NCI-H446 (cell line): ENCODE results near the gene UGT2A3.

Experiments used
- DNase-seq, 2 experiments: peaks; one replicate each; lab custom pipeline; 2025; lab: John Stamatoyannopoulos, UW

Gene UGT2A3

DNA sequence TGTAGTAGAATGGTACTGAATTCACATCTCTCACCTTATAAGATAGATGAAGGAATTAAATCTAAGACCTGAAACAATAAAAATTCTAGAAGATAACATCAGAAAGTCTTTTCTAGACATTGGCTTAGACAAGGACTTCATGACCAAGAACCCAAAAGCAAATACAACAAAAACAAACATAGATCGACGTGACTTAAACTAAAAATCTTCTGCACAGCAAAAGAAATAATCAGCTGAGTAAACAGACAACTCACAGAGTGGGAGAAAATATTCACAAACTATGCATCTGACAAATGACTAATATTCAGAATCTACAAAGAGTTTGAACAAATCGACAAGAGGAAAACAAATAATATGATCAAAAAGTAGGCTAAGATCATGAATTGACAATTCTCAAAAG is 38.8 kb downstream of the UGT2A3 start:
- no peak for DNase-seq

DNA sequence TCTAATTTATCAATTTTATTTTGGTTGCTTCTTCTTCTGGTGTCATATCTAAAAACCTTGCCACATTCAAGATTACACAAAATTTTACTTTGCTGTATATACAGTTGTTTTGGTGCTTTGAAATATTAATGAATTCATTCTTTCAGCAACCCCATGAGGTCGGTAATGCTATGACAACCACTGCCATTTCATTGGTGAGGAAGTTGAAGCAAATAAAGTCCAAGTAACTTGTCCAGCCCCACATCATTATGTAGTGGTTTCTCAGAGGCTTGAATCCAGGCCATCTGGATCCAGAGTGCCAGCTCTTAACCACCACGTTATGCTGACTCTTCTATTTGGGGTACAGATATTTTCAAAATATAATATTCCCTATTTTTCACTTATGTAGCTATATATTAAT is 42.2 kb downstream of the UGT2A3 start:
- no peak for DNase-seq

DNA sequence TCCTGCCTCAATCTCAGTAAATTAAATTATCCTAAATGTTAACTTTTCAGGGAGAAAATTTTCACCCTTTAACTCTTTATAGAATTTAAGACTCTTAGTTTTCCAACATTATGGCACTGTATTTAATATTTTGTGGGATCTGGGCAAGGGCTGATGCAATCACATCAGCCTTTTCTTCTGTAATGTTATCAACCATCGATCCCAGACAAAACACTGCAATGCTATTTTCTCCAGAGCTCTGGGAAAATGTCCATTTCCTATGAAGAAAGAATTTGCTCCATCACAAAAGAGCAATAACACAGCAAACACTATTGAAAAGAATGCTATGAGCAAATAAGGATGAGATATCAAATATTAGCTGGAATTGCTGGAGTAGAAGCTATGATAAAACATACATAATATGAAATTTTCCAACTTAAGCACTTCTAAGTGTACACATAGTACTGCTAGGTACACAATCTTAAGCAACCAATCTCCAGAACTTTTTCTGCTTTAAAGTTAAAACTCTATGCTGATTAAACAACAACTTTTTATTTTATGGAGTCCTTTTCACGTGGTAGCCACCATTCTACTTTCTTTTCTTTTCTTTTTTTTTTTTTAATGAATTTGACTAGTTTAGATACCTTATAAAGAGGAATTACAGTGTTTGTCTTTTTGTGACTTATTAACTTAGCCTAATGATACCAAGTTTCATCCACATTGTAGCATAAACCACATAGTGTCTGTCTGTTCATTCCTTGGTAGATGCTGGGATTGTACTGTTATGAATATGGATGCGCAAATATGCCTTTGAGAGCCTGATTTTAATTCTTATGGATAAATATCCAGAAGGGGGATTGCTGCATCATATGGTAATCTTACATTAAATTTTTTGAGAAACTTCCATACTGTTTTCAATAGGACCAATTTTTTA is 43.6 kb downstream of the UGT2A3 start:
- DNase-seq: no peak

DNA sequence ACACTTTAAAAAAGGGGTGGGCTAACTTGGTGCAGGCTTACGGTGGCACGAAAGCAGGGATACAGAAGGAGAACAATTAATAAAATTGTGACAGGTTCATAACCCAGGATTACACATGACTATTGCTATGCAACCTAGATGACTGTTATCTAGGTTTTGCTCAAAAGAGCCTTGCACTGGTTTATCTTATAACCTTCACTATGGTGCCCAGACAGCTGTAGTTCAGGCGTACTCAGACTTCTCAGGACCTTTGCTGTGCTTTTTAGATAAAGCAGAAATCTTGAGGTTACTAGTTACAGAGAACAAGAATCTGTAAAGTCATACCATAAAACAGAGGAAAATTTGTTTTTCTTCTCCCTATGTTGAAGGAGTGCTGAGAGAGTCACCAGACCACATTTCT is 44.4 kb downstream of the UGT2A3 start:
- no peak for DNase-seq

DNA sequence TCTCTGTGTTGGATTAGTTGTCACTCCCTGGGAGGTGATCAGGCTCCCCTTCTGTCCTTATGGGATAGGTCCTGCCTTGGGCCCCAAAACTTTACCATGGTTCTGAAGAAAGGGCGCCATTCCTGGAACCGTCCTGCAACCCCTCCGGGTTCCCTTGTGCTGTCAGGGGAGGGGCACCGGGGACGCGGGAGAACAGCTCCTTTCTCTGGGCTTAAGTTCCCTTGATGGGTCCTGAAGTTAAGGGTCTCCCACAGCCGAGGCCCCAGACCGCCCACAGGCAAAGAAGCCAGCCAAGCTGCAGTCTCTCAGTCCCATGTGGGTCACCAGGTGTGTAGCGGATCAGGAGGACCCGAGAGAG is 44.8 kb downstream of the UGT2A3 start:
- DNase-seq: no peak

DNA sequence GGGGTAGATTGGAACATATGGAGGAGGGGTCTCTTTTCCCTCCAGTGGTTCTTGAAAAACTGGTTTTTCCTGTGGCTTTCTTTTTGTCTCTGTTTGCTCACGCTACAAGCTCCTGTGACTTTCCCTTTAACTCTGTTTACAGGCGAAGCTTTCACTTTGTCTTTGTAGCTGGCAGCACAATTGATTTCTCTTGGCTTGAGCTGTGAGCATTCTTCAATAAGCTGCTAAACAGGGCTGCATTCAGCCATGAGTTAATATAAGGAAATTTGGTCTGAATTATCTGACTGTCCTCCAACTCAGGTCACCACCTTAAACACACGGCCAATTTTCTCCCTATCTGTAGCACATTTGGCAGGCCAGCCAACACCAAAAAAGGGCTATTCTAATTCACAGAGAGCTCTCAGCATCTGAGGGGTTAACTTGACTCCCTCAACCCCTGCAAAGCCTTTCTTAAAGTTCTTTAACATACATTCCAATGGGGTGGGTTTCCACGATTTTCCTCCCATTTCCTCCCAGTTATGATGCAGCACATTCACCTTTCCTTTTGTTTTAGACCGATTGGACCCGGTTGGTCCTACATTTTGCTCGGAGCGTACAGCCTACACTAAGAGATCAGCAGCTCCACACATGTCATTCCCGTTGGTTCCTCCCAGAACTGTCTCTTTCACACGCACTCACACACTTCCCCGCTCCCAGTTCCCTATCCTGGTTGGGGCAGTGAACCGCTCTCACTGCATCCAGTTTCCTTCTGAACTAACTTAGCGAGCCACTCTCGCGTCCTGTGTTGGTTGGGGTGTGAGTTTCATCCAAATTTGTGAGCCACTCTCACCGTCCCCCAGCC is 45.4 kb downstream of the UGT2A3 start:
- DNase-seq: no peak

DNA sequence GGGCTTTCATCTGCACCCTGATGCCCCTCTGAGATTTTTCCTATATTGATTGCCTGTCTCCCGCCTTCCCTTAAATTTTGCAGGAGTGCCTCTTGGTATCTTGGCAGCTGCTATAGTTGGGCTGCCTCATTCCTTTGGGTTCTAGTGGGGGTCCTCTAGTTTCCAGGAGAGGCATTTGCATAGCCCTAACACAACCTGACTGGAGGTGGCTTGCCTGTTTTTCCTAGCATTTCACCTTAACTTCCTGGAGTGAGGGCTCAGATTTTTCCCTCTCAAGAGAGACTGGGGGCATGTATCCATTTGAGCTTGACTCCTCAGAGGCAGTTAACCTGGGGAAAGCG is 46.0 kb downstream of the UGT2A3 start:
- no peak for DNase-seq

- DNase-seq: no peak
Measured at GRCh38 chr4:68904786-68905185, 46.8 kb downstream of the UGT2A3 start.

GRCh38 chr4:68896749-68897148 is 54.9 kb downstream of the UGT2A3 start:
- no peak for DNase-seq

DNA sequence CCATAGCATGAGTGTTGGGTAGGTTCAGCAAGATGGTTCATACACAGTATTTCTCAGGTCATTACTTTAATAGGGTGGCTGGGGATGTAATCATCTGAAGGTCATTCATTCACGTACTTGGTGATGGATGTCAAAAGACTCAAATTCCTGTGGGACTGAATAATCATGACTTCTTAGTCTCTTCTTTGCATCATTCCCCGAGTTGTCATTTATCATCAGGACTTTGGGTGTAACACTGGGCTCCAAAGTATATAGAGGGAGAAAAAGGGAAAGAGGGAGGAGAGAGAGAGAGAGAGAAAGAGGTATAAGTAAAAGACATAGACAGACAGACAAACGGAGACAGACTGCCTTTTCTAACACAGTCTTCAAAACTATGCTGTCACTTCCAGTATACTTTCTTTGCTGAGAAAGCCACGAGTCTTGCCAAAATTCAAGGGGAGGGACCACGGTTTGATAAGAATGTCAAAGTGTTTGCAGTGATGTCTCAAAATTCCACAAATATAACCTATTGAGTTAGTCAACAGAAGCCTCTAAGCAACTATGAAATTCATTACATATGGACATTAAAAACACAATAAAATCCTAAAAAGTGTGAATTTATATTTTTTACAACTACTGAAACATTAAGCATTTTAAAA is 55.9 kb downstream of the UGT2A3 start:
- no peak for DNase-seq

GRCh38 chr4:68892861-68893260 is 58.7 kb downstream of the UGT2A3 start:
- DNase-seq: no peak

DNA sequence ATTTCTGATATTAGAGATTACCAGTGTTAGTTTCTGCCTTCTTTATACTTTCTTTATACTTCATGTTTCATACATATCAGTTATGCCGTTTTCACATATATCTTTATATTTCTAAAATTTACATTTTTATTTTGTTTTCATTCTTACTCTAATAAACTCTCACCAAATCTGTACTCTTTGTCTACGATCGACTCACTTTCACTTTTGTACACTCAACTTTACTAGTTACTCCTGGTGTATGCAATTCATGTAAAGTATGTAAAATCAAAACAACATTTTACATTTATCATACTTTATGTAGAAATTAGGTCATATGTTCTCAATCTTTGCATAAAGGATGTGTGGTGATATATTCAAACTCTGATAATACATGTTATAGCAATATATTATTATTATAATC is 59.9 kb downstream of the UGT2A3 start:
- no peak for DNase-seq

DNA sequence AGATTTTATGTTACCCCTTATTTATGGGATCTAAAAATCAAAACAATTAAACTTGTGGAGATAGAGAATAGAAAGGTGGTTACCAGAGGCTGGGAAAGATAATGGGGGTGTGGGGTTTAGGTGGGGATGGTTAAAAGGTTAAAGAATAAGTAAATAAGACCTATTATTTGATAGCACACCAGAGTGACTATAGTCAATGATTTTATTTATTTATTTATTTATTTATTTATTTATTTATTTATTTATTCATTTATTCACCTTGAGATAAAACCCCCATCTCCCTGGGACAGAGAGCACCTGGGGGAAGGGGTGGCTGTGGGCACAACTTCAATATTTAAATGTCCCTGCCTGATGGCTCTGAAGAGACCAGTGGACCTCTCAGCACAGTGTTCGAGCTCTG is 66.1 kb downstream of the UGT2A3 start:
- DNase-seq: no peak

GRCh38 chr4:68883870-68884269 is 67.7 kb downstream of the UGT2A3 start:
- DNase-seq: no peak
